HL-60 (cell line): ENCODE measurements around the gene PITPNC1.

Source experiments
- CTCF ChIP-seq: IDR thresholded peaks from one replicate; pipeline ENCODE4 v1.5.1; 2011; ENCODE audit warnings: low read length, control low read depth, inconsistent platforms; ENCODE audit not compliant: insufficient read depth
- GABPA ChIP-seq: IDR thresholded peaks from 2 replicates; pipeline ENCODE4 v1.6.1; 2012; ENCODE audit warnings: low read depth
- POLR2AphosphoS5 ChIP-seq: IDR thresholded peaks from 2 replicates; pipeline ENCODE4 v1.6.1; 2012; ENCODE audit warnings: low read depth
- REST ChIP-seq: IDR thresholded peaks from 2 replicates; pipeline ENCODE4 v1.6.1; 2012; ENCODE audit warnings: low read depth; ENCODE audit not compliant: insufficient replicate concordance
- SPI1 ChIP-seq: IDR thresholded peaks from 2 replicates; pipeline ENCODE4 v1.6.1; 2012; ENCODE audit warnings: low read depth, mild to moderate bottlenecking, borderline replicate concordance

- no peak for TF ChIP-seq CTCF
- TF ChIP-seq POLR2AphosphoS5, result no peak
- no peak for TF ChIP-seq SPI1
- TF ChIP-seq GABPA, result no peak
- no peak for TF ChIP-seq REST
These were observed 261.8 kb downstream of the PITPNC1 start for GRCh38 chr17:67638871-67639270.
